H1 (cell line): Measurements from ENCODE around the gene LTB4R. TPM values are rescaled to one million over a fixed set of nuclear protein-coding genes. Genes with fewer than 3 reads are reported as not detected.

Experiments used
- CTCF ChIA-PET: fragments of 300-600 bp; sonication (Branson Sonifier 250); formaldehyde crosslinking; loops from one replicate; lab custom pipeline; 2021; ENCODE audit not compliant: partially characterized antibody; lab: Charles Lee
- POLR2A ChIA-PET: fragments of 300-600 bp; sonication (Branson Sonifier 250); formaldehyde crosslinking; loops from one replicate; lab custom pipeline; 2021; ENCODE audit warnings: inconsistent platforms; ENCODE audit not compliant: partially characterized antibody; lab: Charles Lee
- DNase-seq, 2 experiments: peaks; one replicate each; pipeline versions ENCODE4 v3.0.0 to v3.0.0-alpha.2; 2010 to 2022; ENCODE audit warnings: low spot score in 2 of 2, low read depth in 1 of 2, mixed read lengths in 1 of 2
- FAIRE-seq: peaks from 2 replicates; lab custom pipeline; 2011; peaks lifted over from hg19 to GRCh38; lab: Jason Lieb, UNC
- H2AFZ ChIP-seq: 2 replicates; pipeline ENCODE4 v1.8.1; 2012; ENCODE audit warnings: low read length, inconsistent platforms
- H2AK5ac ChIP-seq: 2 replicates; pipeline ENCODE4 v1.6.1; 2013; ENCODE audit warnings: low read depth, low read length
- H2BK120ac ChIP-seq: replicated peaks from 2 replicates; pipeline ENCODE3; 2013; ENCODE audit warnings: low read depth, low read length, inconsistent platforms
- H2BK12ac ChIP-seq: 2 replicates; pipeline ENCODE4 v1.6.1; 2013; ENCODE audit warnings: low read depth, low read length
- H2BK15ac ChIP-seq: 2 replicates; pipeline ENCODE4 v1.6.1; 2013; ENCODE audit warnings: low read length
- H2BK20ac ChIP-seq: 2 replicates; pipeline ENCODE4 v1.6.1; 2013; ENCODE audit warnings: low read length
- H2BK5ac ChIP-seq: 2 replicates; pipeline ENCODE4 v1.6.1; 2013; ENCODE audit warnings: low read depth, low read length
- H3K14ac ChIP-seq: 2 replicates; pipeline ENCODE4 v1.6.1; 2013; ENCODE audit warnings: inconsistent platforms; ENCODE audit not compliant: insufficient read length
- H3K18ac ChIP-seq: 2 replicates; pipeline ENCODE4 v1.6.1; 2013; ENCODE audit warnings: low read length; ENCODE audit errors: extremely low read depth
- H3K23ac ChIP-seq: 2 replicates; pipeline ENCODE4 v1.6.1; 2013; ENCODE audit warnings: inconsistent platforms; ENCODE audit not compliant: insufficient read length
- H3K23me2 ChIP-seq: 2 replicates; pipeline ENCODE4 v1.6.1; 2013; ENCODE audit warnings: low read depth, low read length
- H3K27ac ChIP-seq: 2 replicates; pipeline ENCODE4 v1.6.1; 2011; ENCODE audit warnings: low read depth, low read length, inconsistent platforms
- H3K27me3 ChIP-seq, 4 experiments: replicated peaks in 1 of 4; 1 replicate in 1 of 4; 2 replicates in 3 of 4; pipeline versions ENCODE4 v1.6.1 to v1.8.1; 2011 to 2013; ENCODE audit warnings: low read length in 3 of 4, mild to moderate bottlenecking in 3 of 4, inconsistent platforms in 2 of 4, mixed read lengths in 2 of 4, moderate library complexity in 1 of 4; ENCODE audit not compliant: control insufficient read depth in 3 of 4, insufficient read depth in 3 of 4; ENCODE audit errors: extremely low read depth in 1 of 4
- H3K36me3 ChIP-seq, 4 experiments: 2 replicates each; pipeline versions ENCODE4 v1.6.1 to v1.8.1; 2011 to 2013; ENCODE audit warnings: mild to moderate bottlenecking in 4 of 4, low read length in 3 of 4, moderate library complexity in 2 of 4, control low read depth in 1 of 4, inconsistent platforms in 1 of 4; ENCODE audit not compliant: insufficient read depth in 4 of 4, control insufficient read depth in 2 of 4
- H3K4ac ChIP-seq: replicated peaks from 2 replicates; pipeline ENCODE3; 2013; ENCODE audit warnings: low read length, low read depth, mixed read lengths, inconsistent platforms; ENCODE audit not compliant: insufficient read length
- H3K4me1 ChIP-seq, 4 experiments: replicated peaks in 1 of 4; 1 replicate in 1 of 4; 2 replicates in 3 of 4; pipeline versions ENCODE4 v1.6.1 to v1.8.1; 2011 to 2013; ENCODE audit warnings: low read length in 3 of 4, inconsistent platforms in 2 of 4, mixed read lengths in 1 of 4; ENCODE audit not compliant: insufficient read depth in 4 of 4, control insufficient read depth in 3 of 4
- H3K4me2 ChIP-seq, 2 experiments: 2 replicates each; pipeline versions ENCODE4 v1.6.1 to v1.8.1; 2011 to 2013; ENCODE audit warnings: low read depth in 2 of 2, low read length in 2 of 2, control low read depth in 1 of 2, inconsistent platforms in 1 of 2, mild to moderate bottlenecking in 1 of 2; ENCODE audit not compliant: insufficient read depth in 1 of 2
- H3K4me3 ChIP-seq, 4 experiments: fragments of 200-600, 300-600 bp in 1 of 4; sonication (generic), shearing (Covaris generic), sonication (Bioruptor Twin) in 1 of 4; 2 replicates each; pipeline versions ENCODE4 v1.5.1 to v1.8.1; 2011 to 2016; ENCODE audit warnings: low read length in 4 of 4, low read depth in 3 of 4, control low read depth in 2 of 4, inconsistent platforms in 2 of 4, mild to moderate bottlenecking in 2 of 4, mixed read lengths in 1 of 4, moderate library complexity in 1 of 4; ENCODE audit not compliant: insufficient read depth in 2 of 4; ENCODE audit errors: extremely low read depth in 1 of 4
- H3K56ac ChIP-seq: replicated peaks from 2 replicates; pipeline ENCODE3; 2013; ENCODE audit warnings: low read depth, mild to moderate bottlenecking, mixed read lengths, low read length, inconsistent platforms; ENCODE audit not compliant: insufficient read length
- H3K79me1 ChIP-seq: 2 replicates; pipeline ENCODE4 v1.6.1; 2013; ENCODE audit warnings: low read depth, low read length, control low read depth
- H3K79me2 ChIP-seq, 2 experiments: 2 replicates each; pipeline versions ENCODE4 v1.6.1 to v1.8.1; 2012 to 2013; ENCODE audit warnings: low read length in 2 of 2, mild to moderate bottlenecking in 2 of 2, inconsistent platforms in 1 of 2; ENCODE audit not compliant: insufficient read depth in 2 of 2, control insufficient read depth in 1 of 2
- H3K9ac ChIP-seq, 4 experiments: replicated peaks in 1 of 4; 1 replicate in 1 of 4; 2 replicates in 3 of 4; pipeline versions ENCODE4 v1.6.1 to v1.8.1; 2011 to 2013; ENCODE audit warnings: low read depth in 3 of 4, low read length in 3 of 4, control low read depth in 2 of 4, mild to moderate bottlenecking in 2 of 4, moderate library complexity in 2 of 4, inconsistent platforms in 1 of 4; ENCODE audit errors: extremely low read depth in 1 of 4
- H3K9me3 ChIP-seq, 2 experiments: 2 replicates each; pipeline versions ENCODE4 v1.6.1 to v1.8.1; 2012 to 2013; ENCODE audit warnings: mild to moderate bottlenecking in 2 of 2, moderate library complexity in 2 of 2, control low read depth in 1 of 2, inconsistent platforms in 1 of 2, low read depth in 1 of 2, low read length in 1 of 2, mixed read lengths in 1 of 2; ENCODE audit not compliant: insufficient read depth in 2 of 2
- H4K20me1 ChIP-seq, 2 experiments: replicated peaks in 1 of 2; 2 replicates each; pipeline versions ENCODE3 to v1.8.1; 2011 to 2013; ENCODE audit warnings: inconsistent platforms in 2 of 2, low read length in 2 of 2, mild to moderate bottlenecking in 1 of 2; ENCODE audit not compliant: insufficient read depth in 2 of 2, control insufficient read depth in 1 of 2
- H4K5ac ChIP-seq: 2 replicates; pipeline ENCODE4 v1.6.1; 2013; ENCODE audit warnings: low read length, low read depth, mixed read lengths, inconsistent platforms; ENCODE audit not compliant: insufficient read length
- H4K8ac ChIP-seq: 2 replicates; pipeline ENCODE4 v1.8.0; 2013; ENCODE audit warnings: mild to moderate bottlenecking, moderate library complexity, low read length, inconsistent platforms; ENCODE audit not compliant: insufficient read depth; ENCODE audit errors: extremely low read depth
- H4K91ac ChIP-seq: replicated peaks from 2 replicates; pipeline ENCODE3; 2013; ENCODE audit warnings: low read length, mixed read lengths, inconsistent platforms; ENCODE audit not compliant: insufficient read length
- EGR1 ChIP-seq: IDR thresholded peaks from 2 replicates; pipeline ENCODE4 v1.6.1; 2011; ENCODE audit warnings: low read depth, low read length, borderline replicate concordance
- PHF8 ChIP-seq: fragments of 200-600 bp; sonication (generic); conservative IDR thresholded peaks from 2 replicates; pipeline ENCODE4 v1.7.1; 2012; ENCODE audit warnings: low read depth, mild to moderate bottlenecking, inconsistent platforms, low read length, moderate library complexity
- SRF ChIP-seq: IDR thresholded peaks from 2 replicates; pipeline ENCODE4 v1.6.1; 2011; ENCODE audit warnings: mild to moderate bottlenecking, low read depth, low read length, moderate library complexity
- WGBS, 2 experiments: shearing (Covaris generic) in 1 of 2; methylation state at CpG; one replicate each; pipeline versions ENCODE4 v1.1.6 to v1.1.7; 2013 to 2015; ENCODE audit warnings: low lambda C conversion rate in 2 of 2, mixed read lengths in 2 of 2, inconsistent platforms in 1 of 2, low coverage in 1 of 2, missing lambda C conversion rate in 1 of 2; ENCODE audit not compliant: insufficient replicate concordance in 2 of 2, insufficient coverage in 1 of 2, insufficient read length in 1 of 2; ENCODE audit errors: extremely low coverage in 1 of 2, missing lambda C conversion rate in 1 of 2; 5-methylcytosine and 5-hydroxymethylcytosine counted together
- polyA plus RNA-seq, 7 experiments: library from polyadenylated mRNA; depleted of rRNA in 3 of 7; stranded (reverse) in 5 of 7; unstranded in 2 of 7; fragments of >200 nt in 5 of 7; fragments of 200-250 nt in 2 of 7; gene quantifications; 1 replicate in 5 of 7; 2 replicates in 1 of 7; 4 replicates in 1 of 7; pipeline versions ENCODE4 v1.2.1 to v1.2.3, GENCODE V29; 2011 to 2013; ENCODE audit warnings: missing spikeins in 2 of 7, mixed read lengths in 2 of 7
- total RNA-seq: library from RNA; stranded (reverse); fragmentation: NEBNext Ultra II Directional; extraction: Animal tissue kit (Norgen Biotek cat#: 25700); gene quantifications from 2 replicates; pipeline ENCODE4 v1.2.1, GENCODE V29; 2021
- TF ChIP-seq, protein P1 (sequence below), 3 experiments: IDR thresholded peaks; 1 replicate in 2 of 3; 2 replicates in 1 of 3; pipeline versions ENCODE4 v1.5.1 to v1.6.1; 2011; ENCODE audit warnings: low read length in 3 of 3, mild to moderate bottlenecking in 3 of 3, inconsistent platforms in 2 of 3, low read depth in 1 of 3, moderate library complexity in 1 of 3; ENCODE audit not compliant: insufficient read depth in 1 of 3; ENCODE audit errors: control extremely low read depth in 1 of 3
- TF ChIP-seq, protein P2 (sequence below): IDR thresholded peaks from 2 replicates; pipeline ENCODE4 v1.6.1; 2011; ENCODE audit warnings: low read length, improper control_type of control experiment

LTB4R gene
- total and polyA plus RNA-seq, 2 of the 8 experiments (the other 6 are each of a cell fraction or from before 2014, with no cell fraction given) = 4.1 to 6.7 TPM

DNA sequence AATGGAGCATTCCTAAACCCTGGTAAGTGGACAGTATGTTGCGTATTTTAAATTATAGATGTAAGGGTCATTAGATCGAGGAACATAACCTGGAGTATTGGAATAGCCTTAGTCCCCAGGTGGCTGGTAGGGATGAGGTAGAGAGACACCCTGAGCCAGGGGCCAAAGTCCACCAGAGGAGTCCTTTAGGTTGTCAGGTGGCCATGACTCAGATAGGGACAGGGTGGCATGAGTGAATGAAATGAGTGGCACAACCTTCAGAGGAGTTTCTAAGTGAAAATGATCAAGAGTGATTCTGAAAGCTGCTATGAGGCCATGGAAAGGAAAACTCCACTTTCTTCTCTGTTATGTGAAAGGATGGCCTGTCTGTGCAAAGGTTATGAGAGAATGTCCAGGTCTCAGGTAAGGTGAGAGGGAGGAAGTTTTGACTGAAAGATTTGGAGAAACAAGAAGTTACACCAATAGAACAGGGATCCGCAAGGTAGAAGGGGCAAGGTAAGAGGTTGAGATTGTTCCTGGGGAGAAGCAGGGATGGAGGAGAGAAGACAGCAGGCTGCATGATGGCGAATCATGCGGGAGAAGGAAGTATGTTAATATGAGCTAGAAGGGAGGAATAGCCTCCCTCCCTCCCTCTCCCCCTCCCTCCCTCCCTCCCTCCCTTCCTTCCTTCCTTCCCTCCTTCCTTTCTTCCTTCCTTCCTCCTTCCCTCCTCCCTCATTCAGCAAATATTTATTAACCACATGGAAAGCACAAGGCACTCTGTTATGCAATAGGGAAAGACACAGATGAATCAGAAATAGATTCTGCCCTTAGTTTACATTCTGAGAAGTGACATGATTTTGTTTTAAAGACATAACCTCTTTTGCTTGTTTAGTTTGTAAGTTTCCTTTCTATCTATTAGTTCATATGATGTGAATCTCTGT, 42.5 kb downstream of the LTB4R start:
- 65% methylated on average over 5 of the region's 5 CpGs; no CpG with 5 or more reads in 1 of the 2 experiments for WGBS, 2 experiments
- DNase-seq (no peak), FAIRE-seq (no peak)
- Histone ChIP-seq H3K9ac (no peak overlapping the region), H3K4me3 (no peak overlapping the region), H2BK12ac (no peak overlapping the region), H4K5ac (no peak overlapping the region), H2BK5ac (no peak overlapping the region), H3K4me2 (no peak overlapping the region), H2AK5ac (no peak overlapping the region), H4K8ac (no peak overlapping the region), H3K14ac (no peak overlapping the region), H3K27ac (no peak overlapping the region), H3K56ac (no peak overlapping the region), H3K23ac (no peak overlapping the region), H3K36me3 (no peaks in the 10 kb centered on the region), H3K9me3 (no peaks in the 10 kb centered on the region), H3K18ac (no peak overlapping the region), H3K27me3 (peaks cover 0 to 11% (median 9%) of the 10 kb centered on the region in 4 experiments; a peak in 5 of 7 replicates), H3K79me2 (no peaks in the 10 kb centered on the region), H4K20me1 (peaks cover 0 to 2% of the 10 kb centered on the region in 2 experiments), H3K23me2 (0 out of 2 replicates have a peak, but pooled peaks cover 2% of the 10 kb centered on the region), H2AFZ (no peak overlapping the region), H2BK120ac (no peak overlapping the region), H2BK15ac (no peak overlapping the region), H2BK20ac (no peak overlapping the region), H3K4me1 (no peaks in the 10 kb centered on the region), H3K4ac (no peak overlapping the region), H3K79me1 (no peaks in the 10 kb centered on the region), H4K91ac (no peak overlapping the region)
- ChIA-PET POLR2A (no interaction called here), CTCF (interaction anchor here (2.9 to 4.4 kb wide), 2 partner anchors 12 to 21 kb away, joined by 12 to 23 read pairs; no protein-coding TSS in a partner anchor)
- TF ChIP-seq EGR1 (no peak), PHF8 (no peak), SRF (no peak)
- TF ChIP-seq, protein P1, sequence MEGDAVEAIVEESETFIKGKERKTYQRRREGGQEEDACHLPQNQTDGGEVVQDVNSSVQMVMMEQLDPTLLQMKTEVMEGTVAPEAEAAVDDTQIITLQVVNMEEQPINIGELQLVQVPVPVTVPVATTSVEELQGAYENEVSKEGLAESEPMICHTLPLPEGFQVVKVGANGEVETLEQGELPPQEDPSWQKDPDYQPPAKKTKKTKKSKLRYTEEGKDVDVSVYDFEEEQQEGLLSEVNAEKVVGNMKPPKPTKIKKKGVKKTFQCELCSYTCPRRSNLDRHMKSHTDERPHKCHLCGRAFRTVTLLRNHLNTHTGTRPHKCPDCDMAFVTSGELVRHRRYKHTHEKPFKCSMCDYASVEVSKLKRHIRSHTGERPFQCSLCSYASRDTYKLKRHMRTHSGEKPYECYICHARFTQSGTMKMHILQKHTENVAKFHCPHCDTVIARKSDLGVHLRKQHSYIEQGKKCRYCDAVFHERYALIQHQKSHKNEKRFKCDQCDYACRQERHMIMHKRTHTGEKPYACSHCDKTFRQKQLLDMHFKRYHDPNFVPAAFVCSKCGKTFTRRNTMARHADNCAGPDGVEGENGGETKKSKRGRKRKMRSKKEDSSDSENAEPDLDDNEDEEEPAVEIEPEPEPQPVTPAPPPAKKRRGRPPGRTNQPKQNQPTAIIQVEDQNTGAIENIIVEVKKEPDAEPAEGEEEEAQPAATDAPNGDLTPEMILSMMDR (IDR thresholded peaks at IDR 0.05; ENCODE audit: control extremely low read depth in 1 of 3, insufficient read depth in 1 of 3, low read depth in 1 of 3, low read length in 3 of 3) = no peak
- TF ChIP-seq, protein P2, sequence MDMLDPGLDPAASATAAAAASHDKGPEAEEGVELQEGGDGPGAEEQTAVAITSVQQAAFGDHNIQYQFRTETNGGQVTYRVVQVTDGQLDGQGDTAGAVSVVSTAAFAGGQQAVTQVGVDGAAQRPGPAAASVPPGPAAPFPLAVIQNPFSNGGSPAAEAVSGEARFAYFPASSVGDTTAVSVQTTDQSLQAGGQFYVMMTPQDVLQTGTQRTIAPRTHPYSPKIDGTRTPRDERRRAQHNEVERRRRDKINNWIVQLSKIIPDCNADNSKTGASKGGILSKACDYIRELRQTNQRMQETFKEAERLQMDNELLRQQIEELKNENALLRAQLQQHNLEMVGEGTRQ = no peak
